GM19240 (cell line): ENCODE results near the gene TFPT.

Experiments
- DNase-seq: peaks from one replicate; pipeline ENCODE4 v3.0.0; 2011; ENCODE audit warnings: low spot score; ENCODE audit not compliant: insufficient read length

The TFPT gene

GRCh38 chr19:54081032-54081431 lies 34.4 kb downstream of the TFPT start, which contains the start of gene TARM1:
Gene TARM1 (minus strand): TSS chr19:54081365. CDS start chr19:54081340, 25 bp downstream.
- no peak for DNase-seq

DNA sequence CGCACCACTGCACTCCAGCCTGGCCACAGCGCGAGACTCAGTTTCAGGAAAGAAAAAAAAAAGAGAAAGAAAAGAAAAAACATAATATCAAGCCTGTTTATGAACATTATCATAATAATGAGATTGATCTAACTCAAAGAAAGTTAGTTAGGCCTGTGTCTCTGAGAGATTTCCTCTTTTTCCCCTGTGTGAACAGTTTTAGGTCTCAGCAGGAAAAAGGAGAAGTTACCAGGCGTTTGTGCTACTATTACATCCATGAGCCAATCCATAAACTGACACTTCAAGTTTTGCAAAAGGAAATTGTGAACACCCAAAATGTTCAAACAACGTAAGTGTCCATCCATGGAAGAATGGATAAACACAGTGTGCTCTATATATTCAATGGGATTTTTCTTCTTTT lies 38.1 kb downstream of the TFPT start:
- no peak for DNase-seq

DNA sequence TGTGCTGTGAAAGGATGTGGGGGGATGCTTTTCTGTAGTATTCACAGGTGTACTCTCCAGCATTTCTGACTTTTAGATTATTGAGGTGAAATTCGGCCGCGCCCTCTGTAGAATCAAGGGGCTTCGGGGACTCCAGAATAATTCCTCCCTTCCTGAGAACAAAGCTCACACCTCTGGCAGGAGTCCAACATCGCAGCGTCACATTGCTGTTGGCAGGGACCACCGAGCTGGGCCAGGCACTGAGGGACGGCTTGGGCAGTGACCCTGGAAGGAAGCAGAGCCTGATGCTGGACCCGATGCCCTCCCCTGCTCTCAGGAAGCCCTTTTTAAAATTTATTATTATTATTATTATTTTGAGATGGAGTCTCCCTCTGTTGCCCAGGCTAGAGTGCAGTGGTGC lies 40.6 kb downstream of the TFPT start:
- DNase-seq: no peak

DNA sequence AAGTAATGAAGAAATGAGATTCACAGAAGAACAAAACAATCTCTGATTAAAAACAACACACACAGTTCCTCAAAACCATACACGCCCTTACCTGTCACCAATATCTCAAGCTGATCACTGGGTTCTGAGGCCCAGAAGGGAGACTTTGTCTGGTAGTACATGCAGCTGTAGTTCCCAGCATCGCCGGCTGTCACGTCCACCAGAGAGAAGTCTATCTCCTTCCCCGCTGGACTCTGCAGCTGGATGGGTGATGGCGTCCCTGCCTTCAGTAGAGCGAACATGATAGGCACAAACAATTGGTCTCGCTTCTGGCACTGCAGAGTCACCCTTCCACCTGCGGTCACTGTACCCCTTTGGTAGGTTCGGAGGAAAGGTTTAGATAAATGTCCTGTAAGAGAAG lies 41.6 kb downstream of the TFPT start:
- no peak for DNase-seq

GRCh38 chr19:54069470-54069869 lies 46.0 kb downstream of the TFPT start:
- no peak for DNase-seq

- no peak for DNase-seq
Measured at GRCh38 chr19:54063350-54064116, 51.9 kb downstream of the TFPT start, which contains the start of gene VSTM1. Gene VSTM1 (minus strand): TSS chr19:54063897. CDS start chr19:54063777, 120 bp downstream.

DNA sequence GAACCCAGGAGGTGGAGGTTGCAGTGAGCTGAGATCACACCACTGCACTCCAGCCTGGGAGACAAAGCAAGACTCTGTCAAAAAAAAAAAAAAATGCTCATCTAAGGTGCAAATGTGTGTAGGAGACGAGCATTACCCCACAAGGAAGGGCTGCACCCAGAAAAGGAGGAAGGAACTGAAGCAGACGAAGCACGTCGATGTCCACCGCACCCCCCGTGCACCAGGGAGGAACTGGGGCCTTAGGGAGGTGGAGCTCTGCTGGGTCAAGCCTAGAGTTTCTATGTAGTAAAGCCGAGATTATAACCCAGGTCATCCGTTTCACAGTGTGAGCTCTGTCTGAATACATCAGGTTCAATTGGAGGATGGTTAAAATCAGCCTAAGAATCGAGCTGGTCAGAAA lies 52.8 kb downstream of the TFPT start:
- no peak for DNase-seq
